Neural progenitor cell (in vitro differentiated cells): ENCODE results near the gene CSKMT. TPM values are rescaled to one million over a fixed set of nuclear protein-coding genes. Genes with fewer than 3 reads are reported as not detected.

ENCODE experiments used
- DNase-seq: peaks from one replicate; pipeline ENCODE4 v3.0.0-alpha.2; 2016; ENCODE audit warnings: low spot score
- H2AFZ ChIP-seq: fragments of 200-600 bp; sonication (generic); replicated peaks from 2 replicates; pipeline ENCODE4 v1.6.1; 2016; ENCODE audit warnings: antibody characterized with exemption
- H3F3A ChIP-seq: fragments of 200-600 bp; sonication (generic); 2 replicates; pipeline ENCODE4 v1.6.1; 2016; ENCODE audit warnings: antibody characterized with exemption, low read depth
- H3K27ac ChIP-seq: fragments of 200-600 bp; sonication (generic); 2 replicates; pipeline ENCODE4 v1.5.1; 2016; ENCODE audit warnings: mild to moderate bottlenecking
- H3K27me3 ChIP-seq: fragments of 200-600 bp; sonication (generic); 2 replicates; pipeline ENCODE4 v1.6.1; 2016; ENCODE audit warnings: mild to moderate bottlenecking, moderate library complexity
- H3K36me3 ChIP-seq: fragments of 200-600 bp; sonication (generic); 2 replicates; pipeline ENCODE4 v1.5.1; 2016
- H3K4me1 ChIP-seq: fragments of 200-600 bp; sonication (generic); 2 replicates; pipeline ENCODE4 v1.6.1; 2016; ENCODE audit warnings: mixed run types
- H3K4me2 ChIP-seq: fragments of 200-600 bp; sonication (generic); 2 replicates; pipeline ENCODE4 v1.6.1; 2016
- H3K4me3 ChIP-seq: fragments of 200-600 bp; sonication (generic); 2 replicates; pipeline ENCODE4 v1.5.1; 2016
- H3K79me2 ChIP-seq: fragments of 200-600 bp; sonication (generic); 2 replicates; pipeline ENCODE4 v1.6.1; 2016; ENCODE audit warnings: low read depth
- H3K9ac ChIP-seq: fragments of 200-600 bp; sonication (generic); 2 replicates; pipeline ENCODE4 v1.6.1; 2016
- H3K9me3 ChIP-seq: fragments of 200-600 bp; sonication (generic); 2 replicates; pipeline ENCODE4 v1.5.1; 2016; ENCODE audit warnings: low read depth
- H4K20me1 ChIP-seq: fragments of 200-600 bp; sonication (generic); 2 replicates; pipeline ENCODE4 v1.6.1; 2016; ENCODE audit warnings: low read depth
- H3K27ac Mint-ChIP-seq: 3 replicates; pipeline ENCODE4 v1.8.0; 2021; ENCODE audit warnings: mixed read lengths
- H3K27me3 Mint-ChIP-seq: 2 replicates; pipeline ENCODE4 v1.8.0; 2022; ENCODE audit warnings: low read depth, mild to moderate bottlenecking, inconsistent platforms, moderate library complexity, mixed read lengths; ENCODE audit not compliant: insufficient read depth
- H3K36me3 Mint-ChIP-seq: 3 replicates; pipeline ENCODE4 v1.8.0; 2021; ENCODE audit warnings: mixed read lengths
- H3K4me1 Mint-ChIP-seq: 3 replicates; pipeline ENCODE4 v1.8.0; 2021; ENCODE audit warnings: mixed read lengths
- H3K4me3 Mint-ChIP-seq: 3 replicates; pipeline ENCODE4 v1.8.0; 2021; ENCODE audit warnings: mild to moderate bottlenecking, moderate library complexity, mixed read lengths
- H3K9me3 Mint-ChIP-seq: 3 replicates; pipeline ENCODE4 v1.8.0; 2020; ENCODE audit warnings: mixed read lengths
- EZH2 ChIP-seq: fragments of 200-600 bp; sonication (generic); IDR thresholded peaks from 2 replicates; pipeline ENCODE4 v1.6.1; 2017; ENCODE audit warnings: antibody characterized with exemption, mild to moderate bottlenecking, moderate library complexity
- EZH2phosphoT487 ChIP-seq: fragments of 200-600 bp; sonication (generic); IDR thresholded peaks from 2 replicates; pipeline ENCODE4 v1.6.1; 2017; ENCODE audit warnings: antibody characterized with exemption
- total RNA-seq: library from RNA; depleted of rRNA; stranded (reverse); fragments of >200 nt; gene quantifications from 2 replicates; pipeline ENCODE4 v1.2.3, GENCODE V29; 2015; ENCODE audit warnings: low replicate concordance
- TF ChIP-seq, protein P1 (sequence below): fragments of 200-600 bp; sonication (generic); IDR thresholded peaks from 2 replicates; pipeline ENCODE4 v1.5.1; 2017; ENCODE audit warnings: antibody characterized with exemption, mild to moderate bottlenecking

Gene CSKMT
- total RNA-seq, 1 donor from 2014 or later: 4.3 TPM

DNA sequence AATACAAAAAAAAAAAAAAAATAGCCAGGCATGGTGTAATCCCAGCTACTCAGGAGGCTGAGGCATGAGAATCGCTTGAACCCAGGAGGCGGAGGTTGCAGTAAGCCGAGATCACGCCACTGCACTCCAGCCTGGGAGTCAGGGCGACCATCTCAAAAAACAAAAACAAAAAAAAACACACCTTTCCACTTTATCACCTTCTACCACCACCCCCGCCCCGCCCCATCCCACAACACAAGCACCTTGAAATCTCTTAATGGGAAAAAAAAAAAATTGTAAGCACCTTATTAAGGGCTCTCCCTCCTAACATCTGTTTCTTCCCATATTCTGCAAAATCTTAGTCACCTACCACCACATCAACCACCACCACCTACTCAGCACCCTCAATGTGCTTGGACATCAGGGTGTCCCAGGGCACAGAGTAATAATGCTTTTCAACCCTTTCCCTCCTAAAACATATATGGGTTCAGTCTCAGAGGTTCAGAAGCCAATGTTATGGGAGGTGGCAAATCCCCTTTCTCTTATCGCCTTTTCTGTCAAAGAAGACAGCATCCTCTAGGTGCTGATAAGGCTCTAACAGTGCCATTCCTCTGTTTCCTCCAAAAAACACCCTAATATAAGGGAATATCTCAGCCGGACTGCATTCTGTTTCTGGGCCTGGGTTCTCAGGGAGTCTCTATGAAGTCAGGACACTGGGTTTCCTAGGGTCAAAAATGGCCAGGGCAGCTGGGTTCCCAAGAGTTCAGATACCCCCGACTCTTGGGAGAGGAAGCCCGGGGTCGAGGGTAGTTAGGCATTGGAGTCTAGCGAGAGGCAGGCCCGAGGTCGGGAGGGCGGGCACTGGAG is 12.7 kb upstream of the CSKMT start:
- peaks cover 3% of the 10 kb centered on the region for H4K20me1 ChIP-seq
- Mint-ChIP-seq H3K4me3 (peak overlapping the region; percentile 93), H3K27me3 (no peaks in the 10 kb centered on the region), H3K9me3 (no peaks in the 10 kb centered on the region), H3K27ac (peak overlapping the region; percentile 90), H3K4me1 (peaks cover 21% of the 10 kb centered on the region), H3K36me3 (peaks cover 2% of the 10 kb centered on the region)
- H3F3A ChIP-seq: peaks cover 17% of the 10 kb centered on the region
- peak overlapping the region; percentile 90 for H3K4me2 ChIP-seq
- no peak for DNase-seq
- H3K27me3 ChIP-seq: no peaks in the 10 kb centered on the region
- peak overlapping the region; percentile 98 for H2AFZ ChIP-seq
- TF ChIP-seq EZH2phosphoT487: no peak
- no peak for TF ChIP-seq EZH2
- TF ChIP-seq, protein P1, sequence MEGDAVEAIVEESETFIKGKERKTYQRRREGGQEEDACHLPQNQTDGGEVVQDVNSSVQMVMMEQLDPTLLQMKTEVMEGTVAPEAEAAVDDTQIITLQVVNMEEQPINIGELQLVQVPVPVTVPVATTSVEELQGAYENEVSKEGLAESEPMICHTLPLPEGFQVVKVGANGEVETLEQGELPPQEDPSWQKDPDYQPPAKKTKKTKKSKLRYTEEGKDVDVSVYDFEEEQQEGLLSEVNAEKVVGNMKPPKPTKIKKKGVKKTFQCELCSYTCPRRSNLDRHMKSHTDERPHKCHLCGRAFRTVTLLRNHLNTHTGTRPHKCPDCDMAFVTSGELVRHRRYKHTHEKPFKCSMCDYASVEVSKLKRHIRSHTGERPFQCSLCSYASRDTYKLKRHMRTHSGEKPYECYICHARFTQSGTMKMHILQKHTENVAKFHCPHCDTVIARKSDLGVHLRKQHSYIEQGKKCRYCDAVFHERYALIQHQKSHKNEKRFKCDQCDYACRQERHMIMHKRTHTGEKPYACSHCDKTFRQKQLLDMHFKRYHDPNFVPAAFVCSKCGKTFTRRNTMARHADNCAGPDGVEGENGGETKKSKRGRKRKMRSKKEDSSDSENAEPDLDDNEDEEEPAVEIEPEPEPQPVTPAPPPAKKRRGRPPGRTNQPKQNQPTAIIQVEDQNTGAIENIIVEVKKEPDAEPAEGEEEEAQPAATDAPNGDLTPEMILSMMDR: peak; percentile 2
- H3K79me2 ChIP-seq: peaks cover 29% of the 10 kb centered on the region
- H3K4me1 ChIP-seq: no peaks in the 10 kb centered on the region
- H3K27ac ChIP-seq: peak overlapping the region; percentile 40
- no peaks in the 10 kb centered on the region for H3K36me3 ChIP-seq
- no peaks in the 10 kb centered on the region for H3K9me3 ChIP-seq
- H3K9ac ChIP-seq: peak overlapping the region; percentile 89
- peak overlapping the region; percentile 90 for H3K4me3 ChIP-seq

DNA sequence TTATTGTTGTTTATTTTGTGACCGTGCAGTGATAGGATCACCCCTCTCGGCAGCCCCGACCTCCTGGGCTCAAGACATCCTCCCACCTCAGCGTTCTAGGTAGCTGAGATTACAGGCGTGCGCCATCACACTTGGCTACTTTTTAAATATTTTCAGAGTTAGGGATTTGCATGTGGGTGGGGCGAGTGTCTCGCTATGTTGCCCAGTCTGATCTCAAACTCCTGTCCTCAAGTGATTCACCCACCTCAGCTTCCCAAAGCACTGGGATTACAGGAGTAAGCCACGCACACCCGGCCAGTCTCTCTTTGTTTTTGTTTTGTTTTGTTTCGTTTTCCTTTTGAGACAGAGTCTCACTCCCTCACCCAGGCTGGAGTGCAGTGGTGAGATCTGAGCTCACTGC is 10.8 kb upstream of the CSKMT start:
- no peak overlapping the region for H3K9ac ChIP-seq
- no peak overlapping the region for H3K4me2 ChIP-seq
- TF ChIP-seq EZH2phosphoT487 (no peak), EZH2 (no peak)
- TF ChIP-seq, protein P1: no peak
- H3K27me3 ChIP-seq: no peaks in the 10 kb centered on the region
- no peak for DNase-seq
- peaks cover 21% of the 10 kb centered on the region for H3K4me1 Mint-ChIP-seq
- no peak overlapping the region for H3K4me3 ChIP-seq
- peak overlapping the region; percentile 76 for H3K4me3 Mint-ChIP-seq
- H3K79me2 ChIP-seq: peaks cover 29% of the 10 kb centered on the region
- H3K36me3 Mint-ChIP-seq: no peaks in the 10 kb centered on the region
- H2AFZ ChIP-seq: no peak overlapping the region
- H3K36me3 ChIP-seq: no peaks in the 10 kb centered on the region
- H4K20me1 ChIP-seq: no peaks in the 10 kb centered on the region
- no peak overlapping the region for H3K27ac ChIP-seq
- H3K4me1 ChIP-seq: no peaks in the 10 kb centered on the region
- no peaks in the 10 kb centered on the region for H3K9me3 ChIP-seq
- no peaks in the 10 kb centered on the region for H3K27me3 Mint-ChIP-seq
- peaks cover 14% of the 10 kb centered on the region for H3F3A ChIP-seq
- peak overlapping the region; percentile 42 for H3K27ac Mint-ChIP-seq
- H3K9me3 Mint-ChIP-seq: no peaks in the 10 kb centered on the region

DNA sequence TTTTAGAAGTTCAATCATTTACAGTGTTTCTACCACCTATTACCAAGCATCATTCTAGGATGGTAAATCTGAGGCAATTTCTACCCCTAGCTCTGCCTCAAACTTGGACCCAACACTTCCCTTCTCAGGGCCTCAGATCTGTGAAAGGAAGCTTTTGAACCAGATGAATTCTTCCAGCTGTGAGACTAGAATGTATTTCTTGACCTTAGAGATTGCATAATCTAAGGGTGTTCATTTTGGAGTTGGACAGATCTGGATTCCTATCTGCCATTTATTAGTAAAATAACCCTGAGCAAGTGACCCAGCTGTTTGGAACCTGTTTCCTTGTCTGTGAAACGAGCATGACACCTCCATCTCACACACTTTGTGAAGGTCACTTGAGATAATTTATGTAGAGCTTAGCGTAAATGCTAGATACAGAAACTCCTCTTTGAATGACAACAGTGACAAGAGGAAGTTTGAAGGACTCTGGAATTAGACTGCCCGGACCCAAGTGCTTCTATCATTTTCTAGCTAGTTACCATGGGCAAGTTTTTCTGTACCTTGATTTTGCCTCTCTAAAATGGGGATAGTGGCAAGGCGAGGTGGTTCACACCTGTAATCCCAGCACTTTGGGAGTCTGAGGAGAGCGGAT is 8.2 kb upstream of the CSKMT start:
- Histone ChIP-seq H3K4me1 (no peaks in the 10 kb centered on the region), H3K79me2 (peaks cover 12% of the 10 kb centered on the region), H4K20me1 (no peaks in the 10 kb centered on the region), H2AFZ (no peak overlapping the region), H3F3A (peaks cover 14% of the 10 kb centered on the region), H3K9me3 (no peaks in the 10 kb centered on the region), H3K4me3 (no peak overlapping the region), H3K27ac (no peak overlapping the region), H3K9ac (no peak overlapping the region), H3K27me3 (no peaks in the 10 kb centered on the region), H3K36me3 (no peaks in the 10 kb centered on the region), H3K4me2 (no peak overlapping the region)
- TF ChIP-seq EZH2phosphoT487: no peak
- TF ChIP-seq, protein P1: no peak
- TF ChIP-seq EZH2: no peak
- no peak overlapping the region for H3K27ac Mint-ChIP-seq
- peaks cover 18% of the 10 kb centered on the region for H3K4me1 Mint-ChIP-seq
- no peaks in the 10 kb centered on the region for H3K27me3 Mint-ChIP-seq
- H3K9me3 Mint-ChIP-seq: no peaks in the 10 kb centered on the region
- no peak overlapping the region for H3K4me3 Mint-ChIP-seq
- no peak for DNase-seq
- H3K36me3 Mint-ChIP-seq: no peaks in the 10 kb centered on the region
